Amniotic stem cell (primary cell): ENCODE data around the gene FAM107B.

Experiments
- DNase-seq: peaks from one replicate; lab custom pipeline; 2025; lab: John Stamatoyannopoulos, UW

The FAM107B gene

DNA sequence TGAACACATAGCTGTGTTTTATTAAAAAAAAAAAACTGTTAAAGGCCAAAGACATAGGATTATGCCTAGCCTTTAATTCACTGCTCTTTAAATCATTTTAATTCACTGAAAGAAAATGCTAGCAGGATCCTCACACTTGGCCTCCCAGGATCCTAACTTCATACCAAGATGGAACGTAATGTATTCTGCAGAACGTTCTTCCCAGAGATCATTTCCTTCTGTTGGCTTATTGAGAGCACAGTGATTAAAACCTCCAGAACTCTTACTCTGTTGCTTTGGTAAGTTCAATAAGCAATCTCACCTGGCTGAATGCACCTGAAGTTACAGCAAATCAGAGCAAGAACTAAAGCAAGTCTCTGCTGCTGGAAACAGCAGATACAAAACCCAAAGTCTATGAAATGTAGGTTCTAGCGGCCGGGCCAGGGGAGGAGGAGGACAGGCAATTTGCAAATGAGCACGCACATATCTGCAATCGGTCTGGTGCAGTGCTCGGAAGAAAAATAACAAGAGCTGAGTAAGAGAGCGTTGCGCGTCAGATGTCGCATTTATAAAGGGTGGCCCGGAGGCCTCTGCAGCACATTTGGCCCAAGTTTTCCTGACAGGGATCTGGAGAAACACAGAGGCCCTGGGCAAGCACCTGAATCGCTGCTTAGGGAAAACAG is 193.9 kb downstream of the FAM107B start:
- DNase-seq = no peak

DNA sequence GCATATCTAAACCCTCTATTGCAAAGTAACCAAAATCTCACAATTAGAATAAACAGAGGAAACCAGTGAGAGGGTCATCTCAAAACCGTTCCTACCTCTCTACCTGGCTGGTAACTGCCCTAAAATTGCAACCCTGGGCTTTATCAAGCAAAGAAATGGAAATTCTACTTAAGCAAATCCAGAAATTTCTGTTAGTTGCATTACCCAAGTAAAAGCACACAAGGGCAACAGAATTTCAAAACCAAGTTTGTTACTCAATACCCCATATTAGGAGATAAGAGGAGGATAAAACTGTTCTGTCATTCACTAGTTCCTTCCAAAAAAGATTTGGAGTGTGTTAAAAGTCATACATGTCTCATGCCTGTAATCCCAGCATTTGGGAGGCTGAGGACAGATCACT is 195.3 kb downstream of the FAM107B start:
- DNase-seq = no peak

DNA sequence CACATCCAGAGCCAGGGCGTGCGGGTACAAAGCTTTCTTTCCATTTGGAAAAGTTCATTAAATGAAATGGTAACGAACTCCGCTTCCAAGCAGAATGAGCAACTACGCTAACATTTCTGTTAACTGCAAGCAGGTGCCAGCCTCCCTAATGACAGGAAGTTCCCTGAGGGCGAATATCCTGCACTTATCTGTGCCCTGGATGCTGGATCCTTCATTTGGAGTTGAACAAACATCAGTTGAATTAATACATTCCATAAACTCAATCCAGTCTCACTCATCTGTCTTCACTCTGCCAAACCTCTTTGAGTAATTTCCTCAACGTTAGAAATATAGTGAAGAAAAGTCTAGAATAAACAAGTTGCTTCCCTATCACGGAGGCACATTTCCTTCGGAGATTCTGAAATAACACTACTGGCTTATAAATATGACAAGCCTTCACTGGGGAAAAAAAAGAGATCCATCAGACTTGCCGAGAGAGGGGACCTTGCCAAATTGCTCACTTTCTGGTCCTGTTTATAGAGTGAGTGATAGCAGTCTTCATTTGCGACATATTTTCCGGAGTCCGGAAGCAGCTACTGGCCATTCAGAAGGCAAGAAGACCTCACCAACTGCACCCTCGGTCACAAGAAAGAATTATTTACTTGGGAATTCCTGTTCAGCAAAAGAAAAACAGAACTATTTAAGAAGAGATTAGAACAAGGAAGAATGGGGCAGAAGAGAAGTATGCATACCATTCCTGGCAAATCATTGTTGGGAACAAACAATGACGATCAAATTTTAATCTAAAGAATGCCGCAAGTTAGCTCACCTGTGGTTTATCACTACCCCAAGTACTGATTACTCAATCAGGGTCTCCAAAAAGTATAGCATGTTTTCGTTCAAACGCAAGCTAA is 196.4 kb downstream of the FAM107B start:
- DNase-seq = no peak

DNA sequence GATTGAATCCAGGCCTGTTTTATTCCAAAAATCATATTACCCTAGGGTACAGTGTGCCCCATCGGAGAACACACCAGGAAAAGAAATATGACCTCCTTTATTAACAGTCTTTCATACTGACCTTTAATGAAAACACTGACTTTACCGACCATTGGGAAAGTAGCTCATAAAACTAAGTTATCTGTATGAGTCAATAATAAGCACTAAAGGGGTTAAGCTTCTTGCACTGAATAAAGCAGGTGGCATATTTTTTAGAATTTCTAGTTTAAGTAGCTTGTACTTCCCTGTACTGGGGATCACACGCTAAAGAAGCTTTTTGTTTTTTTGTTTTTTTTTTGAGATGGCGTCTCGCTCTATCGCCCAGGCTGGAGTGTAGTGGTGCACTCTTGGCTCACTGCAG is 199.8 kb downstream of the FAM107B start:
- no peak for DNase-seq

DNA sequence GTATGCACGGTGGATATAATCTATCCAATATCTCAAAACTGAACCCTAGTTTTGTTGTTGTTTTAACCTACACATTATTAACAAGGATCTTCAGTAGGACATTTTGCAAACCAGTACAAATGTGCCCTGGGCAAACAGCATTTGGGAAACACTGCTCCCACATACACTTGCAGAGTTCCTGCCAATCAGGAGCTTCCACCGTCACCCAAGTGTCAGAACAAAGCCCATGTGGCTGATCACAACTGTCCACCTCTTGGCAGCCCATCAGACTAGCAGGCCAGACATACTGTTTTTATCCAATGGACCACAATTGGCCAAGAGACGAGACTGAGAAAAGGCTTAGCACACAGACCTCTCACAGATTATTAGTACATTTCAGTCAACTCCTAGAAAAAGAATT is 200.4 kb downstream of the FAM107B start:
- no peak for DNase-seq

DNA sequence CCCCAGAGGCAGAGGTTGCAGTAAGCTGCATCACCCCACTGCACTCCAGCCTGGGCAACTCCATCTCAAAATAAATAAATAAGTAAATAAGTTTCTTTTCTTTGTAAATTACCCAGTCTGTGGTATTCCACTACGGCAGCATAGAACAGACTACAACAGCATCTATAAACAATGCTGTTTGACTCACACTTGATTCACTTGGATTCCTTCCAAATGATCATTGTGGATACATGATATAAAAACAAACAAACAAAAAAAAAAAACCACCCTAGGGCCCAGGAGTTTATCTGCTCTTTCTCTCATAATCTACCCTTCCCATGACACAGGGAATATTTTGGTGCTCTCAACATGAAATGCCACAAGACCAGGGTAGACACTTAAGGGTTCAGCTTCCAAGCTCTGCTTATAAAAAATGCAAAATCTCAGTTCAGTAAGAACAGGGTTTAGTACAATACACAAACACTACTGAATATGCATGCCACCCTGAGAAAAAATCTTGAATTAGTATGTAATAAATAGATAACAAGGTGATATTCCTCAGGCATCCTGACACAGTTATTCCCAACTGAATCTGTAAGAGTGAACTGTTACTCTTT is 200.9 kb downstream of the FAM107B start:
- peak; percentile 23 for DNase-seq

DNA sequence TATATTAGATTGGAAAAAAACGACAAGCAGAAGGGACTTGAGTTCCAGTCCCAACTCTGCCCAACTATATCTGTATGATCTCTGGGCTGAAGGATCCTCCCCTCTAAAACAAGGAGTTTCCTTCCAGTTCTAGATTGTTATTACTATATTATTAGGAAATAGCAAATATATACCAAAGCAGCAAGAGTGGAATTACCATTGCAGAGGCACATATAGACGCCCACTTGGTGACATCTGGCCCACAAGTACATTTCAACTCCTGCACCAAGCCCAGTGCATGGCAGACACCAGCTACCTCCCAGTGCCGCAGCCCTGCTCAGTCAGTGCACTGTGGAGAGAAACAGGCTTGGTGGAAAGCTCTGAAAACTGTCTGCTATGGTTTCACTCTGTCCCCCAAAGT is 201.9 kb downstream of the FAM107B start:
- DNase-seq = no peak

DNA sequence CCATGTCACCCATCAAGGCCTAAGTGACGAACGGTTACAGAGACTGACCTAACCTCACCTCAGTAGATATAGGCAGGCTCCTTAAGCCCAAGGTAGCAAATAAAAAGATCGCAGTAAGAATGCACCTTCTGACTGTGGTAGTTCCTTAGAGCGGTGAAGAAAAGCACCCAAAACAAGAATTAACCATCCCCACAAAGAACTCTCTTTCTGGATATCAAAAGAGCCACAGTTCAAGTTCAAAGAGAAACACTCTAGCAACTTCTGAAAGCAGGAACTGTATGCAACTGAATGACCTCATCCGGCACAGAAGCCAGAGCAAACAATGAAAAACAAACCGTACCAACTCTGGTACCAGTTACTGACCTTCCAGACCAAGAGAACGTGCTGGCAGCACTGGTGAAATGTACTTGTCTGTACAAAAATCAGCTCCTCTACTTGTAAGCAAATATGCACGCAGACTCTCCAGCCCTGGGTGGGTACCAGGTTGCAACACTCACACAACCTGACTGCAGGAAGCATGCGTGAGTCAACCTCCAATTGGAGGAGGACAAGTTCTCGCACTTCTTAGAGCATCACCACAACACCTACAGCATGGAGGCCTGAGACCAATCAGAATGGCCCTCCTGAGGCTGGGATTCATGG is 202.7 kb downstream of the FAM107B start:
- no peak for DNase-seq

DNA sequence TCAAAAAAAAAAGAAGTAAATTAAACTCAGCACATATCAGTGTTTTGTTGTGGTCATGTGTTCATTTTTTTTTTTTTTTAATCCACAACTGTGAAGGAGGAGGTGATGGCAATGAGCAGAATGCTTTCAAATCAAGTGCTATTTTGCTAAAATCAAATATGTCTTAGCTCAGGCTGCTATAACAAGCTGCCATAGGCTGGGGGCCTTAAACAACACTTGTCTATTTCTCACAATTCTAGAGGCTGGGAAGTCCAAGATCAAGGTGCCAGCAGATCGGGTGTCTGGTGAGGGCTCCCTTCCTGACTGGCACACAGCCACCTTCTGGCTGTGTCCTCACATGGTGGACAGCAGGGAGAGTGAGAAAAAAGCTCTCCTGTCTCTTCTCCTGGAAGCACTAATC is 203.9 kb downstream of the FAM107B start:
- DNase-seq = no peak

DNA sequence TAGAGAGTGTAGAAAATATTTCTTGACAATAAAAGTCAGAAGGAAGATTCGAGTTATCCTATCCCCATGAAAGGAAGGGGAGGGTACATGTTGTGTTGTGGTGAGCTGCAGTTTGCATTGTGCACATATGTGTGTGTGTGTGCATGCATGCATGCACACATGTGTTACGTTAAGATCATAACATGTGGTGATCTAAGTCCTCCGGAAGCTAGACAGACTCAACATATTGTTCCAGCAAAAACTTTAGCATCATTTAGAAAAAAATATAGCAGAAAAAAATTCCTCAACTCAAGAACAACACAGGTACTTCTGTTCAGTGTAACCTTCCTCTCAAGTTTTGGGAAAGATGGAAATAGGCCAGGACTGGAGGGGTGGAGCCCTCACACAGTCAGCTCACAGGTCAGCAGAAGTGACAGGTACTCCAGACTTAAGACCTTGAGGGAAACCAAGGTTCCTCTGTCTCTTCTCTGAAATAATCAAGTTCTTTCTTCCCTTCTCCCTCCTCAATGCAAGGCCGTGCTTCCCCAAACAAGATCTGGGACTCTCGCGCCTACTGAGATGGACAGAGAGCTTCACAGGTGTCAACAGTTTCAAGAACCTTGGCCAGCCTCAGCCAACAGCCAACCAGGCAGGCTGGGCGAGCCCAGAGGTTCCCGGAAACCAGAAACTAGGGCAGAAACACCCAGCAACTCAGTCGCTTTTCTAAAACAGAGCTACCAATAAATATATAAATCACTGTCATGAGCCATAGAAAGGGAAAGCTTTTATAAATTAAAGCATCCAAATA is 205.2 kb downstream of the FAM107B start:
- no peak for DNase-seq

DNA sequence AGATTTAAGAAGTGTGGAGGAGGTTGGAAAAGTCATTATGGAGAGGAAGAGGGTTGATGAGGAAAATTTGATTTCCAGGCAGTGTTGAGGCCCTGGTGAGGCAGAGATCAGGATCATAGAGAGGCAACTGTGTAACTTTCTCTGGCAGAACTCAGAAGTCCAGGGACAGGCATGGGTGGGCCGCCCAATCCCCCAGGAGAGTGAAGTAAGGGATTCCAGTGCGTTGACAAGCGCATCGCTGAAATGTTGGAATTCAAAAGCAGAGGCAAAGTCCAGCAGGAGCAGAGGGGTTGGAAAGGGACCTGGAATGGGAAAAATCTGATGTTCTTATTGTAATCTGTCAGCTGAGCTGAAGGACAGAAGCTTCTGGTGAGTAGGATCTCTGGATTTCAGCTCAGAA is 207.3 kb downstream of the FAM107B start:
- DNase-seq = no peak

DNA sequence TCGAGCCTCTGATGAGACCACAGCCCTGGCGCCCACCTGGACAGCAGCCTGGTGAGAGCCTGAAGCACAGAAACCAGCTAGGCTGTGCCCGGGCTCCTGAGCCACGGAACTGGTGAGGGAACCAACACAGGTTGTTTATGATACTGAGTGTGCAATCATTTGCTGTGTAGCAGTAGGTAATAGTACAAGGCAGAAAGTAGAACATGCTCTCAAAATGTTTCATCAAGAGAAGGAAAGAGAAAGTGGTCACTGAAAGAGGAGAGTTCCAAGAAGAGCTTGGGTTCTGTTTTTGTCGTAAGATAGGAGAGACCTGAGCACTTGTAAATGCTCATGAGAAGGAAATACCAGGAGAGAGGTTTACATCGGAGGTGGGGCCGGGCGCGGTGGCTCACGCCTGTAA is 208.2 kb downstream of the FAM107B start:
- DNase-seq = no peak

DNA sequence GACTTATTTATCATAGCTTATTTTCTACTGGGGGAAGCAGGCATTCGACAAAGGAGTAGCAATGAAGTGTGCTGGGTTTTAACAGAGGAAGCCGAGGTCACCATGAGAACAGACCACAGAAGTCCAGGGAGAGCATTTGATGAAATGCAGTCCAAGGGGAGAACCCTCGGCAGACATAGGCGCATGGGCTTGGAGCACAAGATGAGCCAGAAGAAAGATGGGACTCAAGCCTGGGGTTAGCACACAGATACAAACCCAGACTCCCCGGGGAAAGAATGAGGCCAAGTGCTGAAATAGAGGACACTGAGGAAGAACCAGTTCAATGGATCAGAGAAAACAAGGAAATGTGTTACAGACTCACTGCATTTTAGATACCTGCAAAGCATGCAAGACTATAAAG is 209.5 kb downstream of the FAM107B start:
- DNase-seq = no peak

DNA sequence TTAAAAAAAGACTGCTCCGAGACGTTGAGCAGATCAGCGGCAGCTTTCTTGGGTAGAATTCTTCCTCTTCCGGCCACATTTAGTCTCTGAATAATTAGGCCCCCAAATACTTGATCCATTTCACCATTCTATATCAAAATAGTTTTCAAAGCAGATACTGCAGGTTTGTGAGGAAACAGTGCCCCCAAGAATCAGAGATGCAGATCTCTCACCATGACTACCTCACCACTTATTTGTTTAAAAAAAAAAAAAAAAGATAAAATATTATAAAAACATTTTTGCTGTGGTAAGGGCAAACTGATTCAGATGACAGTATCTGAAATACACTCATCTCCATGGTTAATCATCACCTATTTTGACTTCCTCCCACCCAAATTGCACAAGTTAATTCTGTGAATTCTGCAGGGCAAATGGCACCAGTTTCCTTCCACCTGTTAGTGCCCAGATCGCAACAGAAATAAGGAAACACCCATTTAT is 210.4 kb downstream of the FAM107B start:
- DNase-seq = no peak

DNA sequence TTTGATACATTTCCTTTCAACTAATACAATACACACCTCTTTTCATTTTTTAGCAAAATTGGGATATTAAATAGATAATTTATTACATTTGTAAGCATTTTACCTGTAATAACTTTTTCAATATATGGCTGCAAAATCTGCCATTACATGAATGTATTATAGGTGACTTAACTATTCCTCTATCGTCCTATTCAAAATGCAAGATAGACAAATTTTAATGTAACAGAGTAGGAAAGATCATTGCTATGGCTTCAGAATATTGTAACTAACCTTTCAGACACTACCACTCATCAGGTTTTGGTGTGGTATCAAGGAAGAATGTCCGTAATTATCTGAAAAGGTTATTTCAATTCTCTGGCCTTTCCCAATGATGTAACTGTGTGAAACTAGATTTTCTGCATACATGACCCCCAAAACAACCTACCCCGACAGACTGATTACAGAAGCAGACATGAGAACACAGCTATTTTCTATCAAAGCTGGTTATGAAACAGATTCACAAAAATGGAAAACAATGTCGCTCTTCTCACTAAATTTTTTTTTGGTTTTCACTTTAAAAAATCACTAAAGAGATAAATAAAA is 211.2 kb downstream of the FAM107B start:
- DNase-seq = no peak

DNA sequence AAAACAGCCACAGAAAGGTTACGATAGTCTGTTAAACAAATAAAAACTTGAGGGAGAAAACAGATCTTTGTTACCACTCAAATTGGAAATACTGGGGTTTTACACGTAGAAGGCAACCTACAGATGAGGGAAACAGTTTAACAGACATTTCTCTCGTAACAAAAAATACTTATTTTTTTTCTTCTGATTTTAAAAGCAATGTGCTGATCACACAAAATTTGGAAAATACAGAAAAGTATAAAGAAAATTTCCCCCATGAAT is 211.7 kb downstream of the FAM107B start:
- DNase-seq = no peak

DNA sequence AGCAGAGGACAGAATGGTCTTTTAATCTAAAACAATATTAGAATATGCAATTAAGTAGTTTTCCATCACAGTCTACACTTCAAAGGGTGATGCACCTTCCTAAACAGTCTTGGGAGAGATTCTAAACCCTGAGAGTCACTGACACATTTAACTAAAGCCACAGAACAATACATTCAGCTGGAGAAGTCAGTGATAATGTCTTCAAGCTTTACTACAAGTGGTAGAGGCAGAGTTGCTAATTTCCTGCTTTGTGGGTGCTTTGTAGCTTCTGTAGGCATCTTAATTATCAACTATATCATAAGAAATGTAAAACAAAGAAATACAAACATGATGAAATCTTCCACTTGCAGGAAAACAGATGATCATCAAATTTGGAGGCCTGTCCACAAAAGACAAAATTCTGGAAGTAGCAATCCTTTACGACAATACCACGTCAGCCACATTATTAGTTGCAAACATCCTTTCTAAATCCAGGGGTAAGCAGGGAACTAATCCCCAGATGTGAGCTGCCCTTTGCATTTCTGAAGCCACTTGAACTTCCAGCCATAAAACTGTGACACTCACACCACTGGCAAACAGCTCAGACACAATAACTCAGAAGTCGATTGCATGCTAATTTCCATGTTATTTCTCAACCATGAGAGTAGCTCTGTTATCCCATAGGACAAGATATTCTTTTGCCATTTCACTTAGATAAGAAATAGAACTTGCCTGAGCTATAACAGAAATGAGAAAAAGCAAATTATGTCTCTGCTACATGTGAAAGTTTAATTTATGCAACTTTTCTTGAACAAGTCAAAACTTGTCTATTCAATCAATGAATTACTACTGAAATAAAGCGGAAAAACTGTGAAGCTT is 212.2 kb downstream of the FAM107B start:
- no peak for DNase-seq

DNA sequence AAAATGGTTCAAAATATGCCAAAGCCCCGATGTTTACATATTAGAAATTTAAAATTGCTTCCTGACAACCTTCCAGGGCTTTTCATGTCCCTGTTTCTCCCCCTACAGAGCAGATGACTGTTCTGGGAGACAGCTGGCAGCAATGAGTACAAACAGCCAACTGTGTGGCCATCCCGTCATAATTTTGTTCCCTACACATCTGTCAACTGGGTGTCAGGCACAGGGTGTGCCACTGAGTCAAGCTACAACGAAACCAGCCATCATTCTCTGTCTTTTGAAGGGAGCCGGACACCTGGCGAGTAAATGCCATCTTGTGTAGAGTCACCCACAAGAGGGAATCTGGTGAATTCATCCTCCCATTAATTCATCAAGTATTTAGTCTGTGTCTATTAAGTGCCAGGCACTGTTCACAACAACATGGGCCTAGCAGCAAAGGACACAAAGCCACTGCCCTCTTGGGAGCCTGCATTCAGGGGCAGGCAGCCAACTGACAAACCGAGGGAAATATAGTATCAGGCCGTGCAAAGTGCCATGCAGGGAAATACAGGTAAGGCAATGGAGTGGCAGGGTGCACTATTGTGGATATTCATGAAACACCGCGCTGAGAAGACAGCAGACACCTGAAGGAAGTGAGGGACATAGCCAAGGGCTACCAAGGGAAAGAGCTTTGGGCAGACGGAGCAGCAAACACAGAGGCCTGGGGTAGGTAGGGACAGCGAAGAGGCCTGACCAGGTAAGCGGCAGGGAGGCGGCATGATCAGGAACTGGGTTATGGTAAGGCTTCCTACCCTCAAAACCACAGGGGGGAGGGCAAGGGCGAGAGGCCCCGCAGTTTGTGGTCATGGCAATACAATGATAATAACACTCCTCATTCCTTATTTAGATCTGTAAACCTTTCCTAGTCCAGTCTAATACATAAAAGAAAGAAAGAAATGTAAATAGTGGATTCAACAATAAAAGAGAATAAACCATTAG is 213.6 kb downstream of the FAM107B start:
- no peak for DNase-seq

DNA sequence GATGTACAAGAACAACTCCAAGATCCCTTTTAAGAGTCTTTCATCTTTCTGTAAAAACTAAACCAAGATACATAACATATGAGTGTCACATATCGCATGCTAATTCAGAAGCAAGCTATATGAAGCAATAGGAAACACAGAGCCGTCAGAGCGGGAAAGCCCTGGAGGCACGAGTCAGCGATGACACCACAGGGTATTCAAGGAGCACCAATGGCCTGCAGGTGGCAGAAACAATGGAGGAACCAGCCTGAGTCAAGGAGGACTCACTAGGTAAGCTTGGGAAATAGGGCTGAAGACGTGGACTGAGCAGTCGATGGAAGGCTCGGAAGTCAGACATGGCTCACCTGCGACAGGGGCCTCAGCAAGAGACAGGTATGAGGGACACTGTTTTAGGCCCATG is 214.4 kb downstream of the FAM107B start:
- DNase-seq = no peak

DNA sequence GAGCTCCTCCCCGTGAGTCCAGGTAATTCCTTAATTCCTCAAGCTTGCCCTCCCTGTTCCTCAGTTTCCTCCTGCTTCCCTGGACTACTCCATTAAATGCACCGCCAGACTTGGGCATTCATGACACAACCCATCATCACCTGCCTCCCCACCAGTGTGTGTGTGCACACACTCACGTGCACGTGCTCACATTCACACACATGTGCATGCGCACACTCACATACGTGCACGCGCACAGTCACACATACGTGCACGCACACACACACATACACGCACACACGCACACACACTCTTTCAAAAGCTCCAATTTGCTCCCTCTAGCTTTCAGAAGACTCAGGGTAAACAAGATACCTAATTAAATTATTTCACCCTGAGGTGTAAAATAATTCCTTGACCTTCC is 216.7 kb downstream of the FAM107B start:
- DNase-seq = no peak
